ENCODE data around the gene GABPB2. TPM values are rescaled to one million over a fixed set of nuclear protein-coding genes. Genes with fewer than 3 reads are reported as not detected.

Gene GABPB2
- total RNA-seq, 4 donors from 2014 or later: 16.5 to 23.5 (median 20.6) TPM

DNA sequence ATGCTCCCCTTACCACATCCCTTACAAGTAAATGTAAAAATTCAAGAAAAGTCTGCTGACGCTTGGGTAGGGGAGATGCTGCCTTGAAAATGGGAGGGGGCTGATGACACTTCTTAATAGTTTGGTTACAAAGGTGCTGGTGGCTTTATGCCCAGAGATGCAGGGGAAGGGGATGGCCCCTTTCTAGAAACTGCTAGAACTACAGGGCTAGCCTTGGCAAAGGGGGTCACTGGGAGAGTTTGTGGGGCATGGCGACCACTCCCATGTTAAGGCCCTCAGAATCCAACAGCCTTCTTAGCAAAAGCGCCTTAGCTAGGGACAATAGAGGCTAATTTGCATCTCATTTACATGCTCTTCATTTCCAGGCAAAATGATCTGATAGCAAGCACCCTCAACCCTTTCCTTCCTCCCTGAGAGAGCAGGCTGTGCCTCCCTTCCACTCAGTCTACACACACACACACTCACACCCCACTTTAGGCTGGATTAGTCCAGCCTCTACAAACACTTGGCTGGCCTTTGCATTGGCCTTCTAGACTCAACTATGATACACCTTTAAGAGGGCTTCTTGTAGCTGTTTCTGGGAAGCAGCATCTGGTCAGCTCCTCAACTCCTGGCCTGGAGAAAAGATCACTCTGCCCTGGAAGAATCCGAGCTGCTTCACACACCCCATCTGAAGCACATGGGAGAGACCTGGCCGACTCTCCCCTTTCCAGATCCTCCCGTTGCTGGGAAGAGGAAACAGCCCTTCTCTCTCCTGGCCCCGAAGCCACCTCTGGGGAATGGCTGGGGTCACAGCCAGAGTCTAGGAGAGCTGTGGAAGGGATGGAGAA, 74.1 kb downstream of the GABPB2 start:
- TF ChIP-seq, protein P1, sequence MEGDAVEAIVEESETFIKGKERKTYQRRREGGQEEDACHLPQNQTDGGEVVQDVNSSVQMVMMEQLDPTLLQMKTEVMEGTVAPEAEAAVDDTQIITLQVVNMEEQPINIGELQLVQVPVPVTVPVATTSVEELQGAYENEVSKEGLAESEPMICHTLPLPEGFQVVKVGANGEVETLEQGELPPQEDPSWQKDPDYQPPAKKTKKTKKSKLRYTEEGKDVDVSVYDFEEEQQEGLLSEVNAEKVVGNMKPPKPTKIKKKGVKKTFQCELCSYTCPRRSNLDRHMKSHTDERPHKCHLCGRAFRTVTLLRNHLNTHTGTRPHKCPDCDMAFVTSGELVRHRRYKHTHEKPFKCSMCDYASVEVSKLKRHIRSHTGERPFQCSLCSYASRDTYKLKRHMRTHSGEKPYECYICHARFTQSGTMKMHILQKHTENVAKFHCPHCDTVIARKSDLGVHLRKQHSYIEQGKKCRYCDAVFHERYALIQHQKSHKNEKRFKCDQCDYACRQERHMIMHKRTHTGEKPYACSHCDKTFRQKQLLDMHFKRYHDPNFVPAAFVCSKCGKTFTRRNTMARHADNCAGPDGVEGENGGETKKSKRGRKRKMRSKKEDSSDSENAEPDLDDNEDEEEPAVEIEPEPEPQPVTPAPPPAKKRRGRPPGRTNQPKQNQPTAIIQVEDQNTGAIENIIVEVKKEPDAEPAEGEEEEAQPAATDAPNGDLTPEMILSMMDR (IDR thresholded peaks at IDR 0.05; ENCODE audit: low read depth): no peak

- TF ChIP-seq, protein P1 (IDR thresholded peaks at IDR 0.05; ENCODE audit: low read depth): no peak
These were observed 74.9 kb downstream of the GABPB2 start for GRCh38 chr1:151145304-151146071.

GRCh38 chr1:151146072-151146411, 75.5 kb downstream of the GABPB2 start:
- TF ChIP-seq, protein P1 (IDR thresholded peaks at IDR 0.05; ENCODE audit: low read depth): no peak

DNA sequence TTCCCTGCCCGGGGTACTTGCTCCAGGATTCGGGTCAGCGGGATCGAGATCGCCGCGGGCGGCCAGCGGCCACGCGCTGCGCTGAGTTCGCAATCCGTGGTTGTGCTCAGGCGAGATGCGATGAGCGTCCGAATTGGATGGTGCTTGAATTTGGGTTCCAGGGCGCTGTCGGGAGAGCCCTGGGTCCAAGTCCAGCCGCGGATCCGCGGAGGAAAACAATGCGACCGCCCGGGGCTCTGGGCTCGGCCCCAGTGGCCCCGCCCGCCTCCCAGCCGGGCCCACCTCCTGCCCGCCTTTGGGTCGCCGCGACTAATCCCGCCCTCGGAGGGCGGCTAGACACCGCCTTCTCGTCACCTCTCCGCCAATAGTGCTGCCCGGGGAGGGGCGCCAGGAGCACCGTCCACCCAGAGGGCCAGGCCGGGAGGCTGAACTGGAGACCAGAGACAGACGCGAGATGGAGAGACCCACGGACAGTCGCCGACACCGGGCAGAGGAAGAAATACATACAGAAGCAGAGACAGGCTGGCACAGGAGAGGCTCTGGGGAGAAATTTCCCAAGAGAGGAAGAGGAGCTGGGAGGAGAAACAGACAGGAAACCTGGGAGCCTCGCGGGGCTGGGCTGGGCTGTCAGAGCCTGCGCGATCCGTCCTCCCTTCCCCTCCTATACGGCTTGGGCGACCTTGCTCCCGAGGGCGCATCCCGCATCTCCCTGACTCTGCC, 76.0 kb downstream of the GABPB2 start, which contains the start of gene SEMA6C:
Gene SEMA6C, minus strand, starts transcription at position 220 of the 720 bp plus-strand sequence. CDS start 4,010 bp downstream, outside the sequence.
- TF ChIP-seq, protein P1 (IDR thresholded peaks at IDR 0.05; ENCODE audit: low read depth): no peak

DNA sequence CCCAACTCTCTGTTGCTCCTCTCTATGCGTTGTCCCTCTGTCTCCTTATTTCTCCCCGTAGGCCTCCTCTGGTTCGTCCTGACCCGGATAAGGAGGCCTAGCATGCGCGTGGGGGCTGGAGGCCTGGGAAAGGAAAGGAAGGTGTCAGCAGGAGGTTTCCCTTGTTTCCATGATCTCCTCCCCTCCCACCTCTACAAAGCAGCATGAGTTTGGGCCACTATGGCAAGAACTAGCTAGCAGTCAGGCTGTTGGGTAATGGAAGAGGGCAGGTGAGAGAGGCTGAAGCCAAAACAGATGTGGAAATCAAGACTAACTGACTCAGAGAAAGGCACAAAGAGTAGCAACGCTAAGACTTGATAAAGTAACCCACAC, 76.6 kb downstream of the GABPB2 start:
- TF ChIP-seq, protein P1 (IDR thresholded peaks at IDR 0.05; ENCODE audit: low read depth): no peak

- TF ChIP-seq, protein P1 (IDR thresholded peaks at IDR 0.05; ENCODE audit: low read depth): no peak
These were observed 77.1 kb downstream of the GABPB2 start for GRCh38 chr1:151147665-151148064.

DNA sequence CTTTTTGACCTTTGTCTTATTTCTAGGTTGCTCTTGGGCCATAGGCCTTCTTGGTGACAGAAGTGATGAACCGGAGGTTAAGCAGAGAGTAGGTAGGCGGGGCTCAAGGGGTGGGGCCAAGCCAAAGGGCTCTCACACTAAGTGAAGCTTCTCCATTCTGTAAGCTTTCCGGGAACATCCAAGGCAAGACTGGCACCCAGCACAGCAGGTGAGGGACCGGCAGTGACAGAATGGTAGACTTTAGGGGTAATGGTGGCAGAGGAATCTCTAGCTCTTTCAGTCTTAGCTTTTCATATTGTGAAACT, 85.9 kb downstream of the GABPB2 start, which contains the start of gene TNFAIP8L2:
Gene TNFAIP8L2, plus strand, starts transcription at position 135 of the 305 bp plus-strand sequence. CDS start 2,049 bp downstream, outside the sequence.
- TF ChIP-seq, protein P1 (IDR thresholded peaks at IDR 0.05; ENCODE audit: low read depth): no peak
